ENCODE measurements around the gene ATP8A2.
"Not testable (repeated sequence)": the region's sequence is repeated elsewhere in the genome, so short reads cannot be mapped to it uniquely, and the experiment has no call there.

ATP8A2 gene

GRCh38 chr13:25352230-25352629, 19.5 kb upstream of the ATP8A2 start:
- no peak overlapping the region for H3K27ac ChIP-seq

GRCh38 chr13:25352806-25353205, 19.0 kb upstream of the ATP8A2 start:
- H3K27ac ChIP-seq, result no peak overlapping the region
- TF ChIP-seq ZFX (IDR thresholded peaks at IDR 0.05) (no peak), CTCF (conservative IDR thresholded peaks at IDR 0.05) (no peak)

More at GRCh38 chr13:25352230-25352629, 19.5 kb upstream of the ATP8A2 start:
- no peak for TF ChIP-seq CTCF (conservative IDR thresholded peaks at IDR 0.05)
- no peak for TF ChIP-seq ZFX (IDR thresholded peaks at IDR 0.05)

GRCh38 chr13:25353344-25353743, 18.4 kb upstream of the ATP8A2 start:
- no peak overlapping the region for H3K27ac ChIP-seq
- TF ChIP-seq CTCF (conservative IDR thresholded peaks at IDR 0.05) (no peak), ZFX (IDR thresholded peaks at IDR 0.05) (no peak)

- H3K27ac ChIP-seq, result no peak overlapping the region
- no peak for TF ChIP-seq ZFX (IDR thresholded peaks at IDR 0.05)
- TF ChIP-seq CTCF (conservative IDR thresholded peaks at IDR 0.05), result no peak
Observed at GRCh38 chr13:25354377-25354776, 17.4 kb upstream of the ATP8A2 start.

- not testable (repeated sequence) for H3K27ac ChIP-seq
Observed at GRCh38 chr13:25360443-25360842, 11.3 kb upstream of the ATP8A2 start.

- no peak for TF ChIP-seq ZFX (IDR thresholded peaks at IDR 0.05)
- TF ChIP-seq CTCF (conservative IDR thresholded peaks at IDR 0.05), result no peak
- H3K27ac ChIP-seq, result no peak overlapping the region
Observed at GRCh38 chr13:25365720-25366235, 6.0 kb upstream of the ATP8A2 start.

GRCh38 chr13:25371158-25371874, 458 bp upstream of the ATP8A2 start:
- TF ChIP-seq ZFX (IDR thresholded peaks at IDR 0.05) (no peak), CTCF (conservative IDR thresholded peaks at IDR 0.05) (no peak)
- H3K27ac ChIP-seq, result no peak overlapping the region
